IPS DF 4.7 (cell line): ENCODE data around the gene SLX9.

Experiments used
- DNase-seq: peaks from one replicate; pipeline ENCODE4 v3.0.0-alpha.2; 2013; ENCODE audit warnings: low spot score; ENCODE audit errors: extremely low read depth

SLX9 gene

DNA sequence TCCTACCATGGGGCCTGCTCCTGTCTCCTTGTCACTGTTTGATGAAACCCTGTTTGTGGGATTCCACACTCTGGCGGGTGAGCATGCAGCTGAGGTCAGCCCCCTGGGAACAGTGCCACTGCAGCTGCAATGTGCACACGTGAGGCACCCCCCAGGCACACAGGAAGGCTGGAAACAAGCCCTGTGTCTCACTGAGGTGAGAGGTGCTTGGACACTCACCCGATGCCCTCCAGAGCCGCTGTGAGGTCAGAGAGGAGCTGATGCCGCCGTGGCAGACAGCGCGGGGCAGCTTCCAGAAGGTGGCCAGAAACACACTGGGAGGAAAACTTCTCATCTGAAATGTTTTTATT lies 49.7 kb downstream of the SLX9 start:
- DNase-seq, result no peak

DNA sequence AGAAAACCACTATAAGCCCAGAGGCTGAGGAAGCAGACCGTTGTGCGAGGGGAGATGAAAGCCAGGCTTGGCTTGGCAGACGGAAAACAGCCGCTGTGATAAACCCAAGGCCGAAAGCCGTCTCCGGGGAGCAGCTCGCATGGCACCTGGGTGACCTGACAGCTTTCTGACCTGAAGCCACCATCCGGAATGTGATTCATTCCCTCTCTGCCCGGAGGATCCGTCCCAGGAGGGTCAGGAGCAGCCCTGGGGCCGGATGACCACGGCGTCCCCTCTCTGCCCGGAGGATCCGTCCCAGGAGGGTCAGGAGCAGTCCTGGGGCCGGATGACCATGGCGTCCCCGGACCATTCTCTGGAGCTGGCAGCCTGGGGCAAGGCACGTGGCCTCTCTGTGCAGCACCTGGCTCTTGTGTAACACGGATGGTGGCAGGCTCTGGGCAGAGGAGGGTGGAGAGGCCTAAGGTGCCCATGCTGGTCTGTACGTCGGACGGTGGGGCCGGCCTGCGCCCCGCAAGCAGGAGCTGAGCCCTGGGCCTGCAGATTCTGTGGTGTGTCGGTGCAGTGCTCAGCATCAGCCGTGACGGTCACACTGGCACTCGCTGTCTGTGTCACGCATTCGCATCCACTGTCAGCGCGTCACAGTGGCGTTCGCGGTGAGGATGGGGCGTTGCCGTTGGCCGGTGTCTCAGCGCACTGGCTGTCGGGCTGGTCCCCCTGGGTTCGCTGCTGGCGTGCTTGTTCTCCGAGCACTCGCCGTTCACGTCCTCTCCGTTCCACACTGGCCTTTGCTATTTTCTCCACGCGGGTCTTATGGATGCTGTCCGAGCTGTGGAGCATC lies 50.3 kb downstream of the SLX9 start:
- no peak for DNase-seq

DNA sequence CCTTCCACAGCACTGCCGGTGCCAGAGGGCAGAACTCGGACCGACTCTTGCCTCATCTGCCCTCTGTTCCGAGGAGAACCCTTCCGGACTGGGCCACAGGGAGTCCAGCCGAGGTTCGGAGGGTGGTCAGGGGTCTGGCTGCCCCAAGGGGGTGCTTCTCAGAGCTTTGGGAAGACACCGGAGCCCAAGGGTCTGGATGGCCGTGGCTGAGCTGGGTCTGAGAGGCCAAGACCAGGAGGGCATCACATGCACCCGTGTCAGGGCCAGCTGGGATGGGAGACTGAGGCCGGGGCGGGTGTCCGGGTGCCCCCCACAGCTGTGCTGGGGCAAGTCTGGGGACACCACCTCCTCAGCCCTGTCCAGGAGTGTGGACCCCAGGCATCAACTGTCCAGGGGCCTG lies 51.1 kb downstream of the SLX9 start:
- DNase-seq, result no peak

DNA sequence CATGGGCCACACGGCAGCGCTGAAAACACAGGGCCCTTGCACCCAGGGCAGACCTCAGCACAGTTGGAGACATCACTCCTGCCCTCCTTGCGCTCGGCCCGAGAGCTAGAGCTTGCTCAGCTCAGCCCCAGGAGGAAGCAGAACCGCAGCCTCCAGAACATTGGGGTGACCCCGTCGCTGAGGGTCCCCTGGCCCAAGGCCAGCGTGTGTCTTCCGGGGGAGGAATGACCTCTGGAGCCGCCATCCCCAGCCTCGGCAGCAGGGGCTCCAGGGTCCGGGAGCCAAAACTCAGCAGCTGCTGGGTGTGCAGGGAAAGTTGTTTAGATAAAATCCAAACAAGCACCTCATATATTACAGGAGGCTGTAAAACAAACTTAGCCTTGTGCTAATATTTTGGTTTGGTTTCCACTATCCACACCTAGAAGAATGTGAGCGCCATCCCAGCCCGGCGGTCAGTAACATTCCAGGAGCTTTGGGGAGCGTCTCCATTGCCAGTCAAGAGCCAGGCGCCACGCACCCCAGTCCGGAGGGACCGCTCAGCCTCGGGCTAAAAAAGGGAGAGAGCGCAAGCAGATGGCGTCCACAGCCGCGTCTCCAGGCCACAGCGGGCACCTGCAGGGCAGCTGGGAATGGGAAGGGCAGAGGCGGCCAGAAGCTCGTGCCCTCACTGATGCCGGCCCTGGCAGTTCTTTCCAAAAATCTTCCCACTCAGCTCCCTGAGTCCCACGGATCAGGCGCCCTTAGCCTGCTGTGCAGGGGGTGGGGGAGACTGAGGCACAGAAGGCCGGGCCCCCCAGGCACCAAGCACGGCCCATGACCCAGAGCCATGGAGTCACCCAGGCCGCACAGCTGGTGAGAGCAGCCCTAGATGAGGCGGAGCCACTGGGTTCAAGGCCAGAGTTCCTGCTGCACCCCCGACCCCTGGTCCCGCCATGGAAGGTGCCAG lies 52.0 kb downstream of the SLX9 start:
- DNase-seq, result no peak

DNA sequence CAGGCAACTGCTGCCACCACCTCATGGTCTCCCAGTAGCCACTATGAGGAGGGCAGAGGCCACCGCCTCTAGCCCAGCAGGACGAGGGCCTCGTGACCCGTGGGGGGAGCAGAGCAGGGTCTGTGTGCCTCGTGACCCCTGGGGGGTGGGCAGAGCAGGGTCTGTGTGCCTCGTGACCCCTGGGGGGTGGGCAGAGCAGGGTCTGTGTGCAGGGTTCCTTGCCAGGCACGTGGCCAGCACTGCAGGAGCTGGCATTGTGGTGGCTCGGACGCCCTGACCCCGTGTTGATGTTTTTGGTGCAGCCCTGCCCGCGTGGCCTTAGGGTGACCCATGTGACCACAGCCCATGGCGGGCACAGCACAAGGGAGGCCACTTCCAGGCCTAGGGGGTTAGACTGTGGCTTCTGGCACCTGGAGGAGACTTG lies 52.8 kb downstream of the SLX9 start:
- DNase-seq, result no peak

DNA sequence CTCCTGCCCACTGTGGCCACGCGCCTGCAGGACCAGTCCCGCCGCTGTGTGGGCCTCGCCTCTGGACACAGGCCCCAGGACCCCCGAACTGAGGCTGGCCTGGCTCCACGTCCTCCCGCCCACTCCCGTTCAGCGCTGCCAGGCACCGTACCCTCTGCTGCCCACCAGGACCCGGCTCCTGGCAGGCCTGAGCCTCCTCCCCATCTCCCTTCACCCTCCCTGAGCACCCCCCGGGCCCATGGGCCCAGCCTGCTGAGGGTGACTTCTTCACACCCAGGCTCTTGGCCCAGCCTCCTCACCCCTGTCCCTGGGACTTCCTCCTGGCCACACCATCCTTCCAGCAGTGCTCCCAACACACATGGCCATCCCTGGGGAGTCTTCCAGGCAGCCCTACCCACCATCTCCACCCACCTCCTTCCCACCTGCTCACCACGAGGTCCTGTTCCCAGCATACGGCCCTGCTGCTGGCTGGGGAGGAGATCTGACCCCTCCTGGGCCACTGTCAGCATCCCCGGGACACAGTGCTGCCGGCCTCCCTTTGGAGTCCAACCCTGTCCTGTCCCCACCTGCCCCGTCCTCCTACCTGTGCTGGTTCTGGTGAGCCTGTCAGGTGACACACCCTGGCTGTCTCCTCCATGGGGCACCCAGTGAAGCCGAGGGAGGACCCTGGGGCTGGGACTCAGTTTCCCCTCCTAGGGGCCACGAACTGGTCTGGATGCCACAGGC lies 53.7 kb downstream of the SLX9 start:
- no peak for DNase-seq

DNA sequence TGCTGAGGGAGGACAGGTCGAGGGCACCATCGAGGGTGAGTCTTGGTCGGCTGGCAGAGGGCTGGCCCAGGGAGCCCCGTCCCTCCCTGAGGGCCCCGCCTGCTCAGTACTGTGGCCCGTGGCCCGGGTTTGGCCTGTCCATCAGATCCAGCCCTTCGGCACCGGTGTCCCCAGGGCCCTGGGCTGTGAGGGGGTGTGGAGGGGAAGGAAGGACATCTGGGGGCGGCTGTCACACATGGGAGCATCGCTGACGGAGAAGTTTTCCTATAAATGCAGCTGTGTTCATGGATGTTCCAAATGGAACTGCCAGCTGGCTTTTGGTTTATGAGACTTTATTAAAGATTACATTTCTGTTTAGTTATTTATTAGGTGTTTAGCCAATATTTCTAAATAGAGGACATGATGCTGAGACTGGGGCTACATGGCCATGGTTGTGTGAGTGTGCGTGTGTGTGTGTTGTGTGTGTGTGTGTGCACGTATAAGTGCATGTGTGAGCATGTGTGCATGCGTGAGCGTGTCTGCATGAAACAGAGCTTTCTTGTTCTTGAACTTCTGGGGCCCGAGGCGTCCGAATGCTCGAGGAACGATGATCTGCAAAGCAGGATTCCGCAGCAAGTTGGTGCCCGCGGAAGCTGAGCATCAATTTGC lies 54.3 kb downstream of the SLX9 start:
- DNase-seq, result no peak

DNA sequence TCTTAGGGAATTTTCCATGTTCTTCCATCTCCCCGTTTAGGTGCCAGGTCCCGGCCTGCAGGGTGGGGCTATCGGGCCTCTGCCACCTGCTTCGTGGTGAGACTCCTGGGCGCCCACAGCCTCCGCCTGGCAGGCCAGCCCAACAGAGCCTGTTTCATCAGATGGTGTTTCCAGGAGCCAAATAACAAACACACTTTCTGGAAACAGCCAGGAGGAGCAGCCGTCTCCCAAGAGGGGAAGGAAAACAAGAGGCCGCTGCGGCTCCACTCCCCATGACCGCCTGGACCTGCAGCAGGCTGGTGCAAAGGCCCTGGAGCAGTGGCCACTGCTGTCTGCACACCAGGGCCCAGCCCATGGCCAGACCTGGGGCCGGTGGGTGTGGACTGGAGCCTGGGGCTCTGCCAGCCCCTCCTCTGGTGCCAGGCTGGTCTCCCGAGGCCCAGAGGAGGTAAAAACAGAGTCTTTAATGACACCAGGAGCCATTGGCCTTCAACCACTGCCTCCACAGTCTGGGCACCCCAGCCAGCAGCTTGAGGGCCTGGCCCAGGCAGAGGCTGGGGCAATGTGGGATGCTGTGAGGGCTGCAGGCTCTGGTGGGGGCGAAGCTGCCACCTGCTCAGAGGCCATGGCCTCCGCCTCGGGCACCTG lies 55.0 kb downstream of the SLX9 start:
- no peak for DNase-seq

DNA sequence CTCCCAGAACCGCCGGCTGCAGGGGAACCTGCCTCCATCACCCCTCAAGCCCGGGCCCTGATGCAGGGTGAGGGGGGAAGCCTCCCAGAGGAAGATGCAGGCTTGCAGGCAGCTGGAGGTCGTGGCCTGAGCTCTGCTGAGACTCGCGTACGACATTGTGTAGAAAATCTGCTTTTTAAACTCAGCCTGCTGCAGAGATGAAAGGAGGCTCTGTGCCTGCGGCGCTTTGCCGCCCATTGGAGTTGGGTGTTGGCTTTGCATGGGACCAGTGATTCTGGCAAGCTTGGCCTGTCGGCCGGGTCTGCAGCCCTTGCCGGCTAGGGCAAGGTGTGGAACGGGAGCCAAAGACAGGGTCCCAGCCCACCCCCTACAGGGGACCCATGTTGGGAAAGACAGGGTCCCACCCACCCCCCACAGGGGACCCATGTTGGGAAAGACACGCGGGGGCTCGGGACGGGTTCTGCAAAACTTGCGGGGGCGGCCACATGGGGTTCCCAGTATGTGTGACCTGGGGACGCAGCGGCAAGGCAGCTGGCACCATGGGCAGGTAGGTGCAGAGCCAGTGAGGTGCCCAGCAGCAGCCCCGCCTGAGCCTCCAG lies 55.6 kb downstream of the SLX9 start:
- DNase-seq, result no peak

DNA sequence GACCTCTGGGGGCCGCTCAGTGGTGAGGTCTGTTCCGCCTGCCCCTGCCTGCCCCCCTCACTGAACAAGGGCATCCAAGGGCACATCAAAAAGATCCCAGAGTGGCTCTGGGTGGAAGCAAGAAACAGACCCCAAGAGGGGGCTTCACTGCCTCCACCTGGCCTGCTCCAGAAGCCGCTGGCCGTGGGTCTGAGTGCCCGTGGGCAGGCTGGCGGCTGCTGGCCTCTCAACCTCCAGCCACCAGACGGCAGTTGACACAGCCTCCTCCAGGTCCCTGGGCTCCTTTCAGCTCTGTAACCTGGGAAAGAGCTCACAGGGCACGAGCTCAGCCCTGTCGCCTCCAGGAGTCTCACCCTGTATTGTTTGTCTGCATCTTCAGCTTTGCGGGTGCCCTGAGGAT lies 56.3 kb downstream of the SLX9 start:
- DNase-seq, result no peak

DNA sequence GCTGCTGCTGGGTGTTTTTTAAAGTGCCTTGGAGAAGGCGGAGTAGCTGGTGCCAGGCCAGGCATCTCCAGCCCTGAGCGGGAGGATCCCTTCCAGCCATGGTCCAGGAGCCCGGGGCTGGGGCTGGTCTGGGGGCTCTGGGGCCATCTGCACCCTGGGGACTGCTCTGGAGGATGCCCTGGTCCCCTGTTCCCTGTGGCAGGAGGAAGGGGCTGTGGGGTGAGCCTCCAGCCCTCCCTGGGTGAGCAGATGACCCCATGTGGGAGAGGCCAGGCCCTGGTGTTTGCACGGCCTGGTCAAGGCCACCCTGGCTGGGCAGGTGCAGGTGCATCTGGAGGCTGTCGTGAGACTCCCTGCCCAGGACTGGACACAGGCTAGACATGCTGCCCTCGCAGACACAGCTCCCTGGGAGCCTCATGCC lies 56.7 kb downstream of the SLX9 start:
- DNase-seq, result no peak

DNA sequence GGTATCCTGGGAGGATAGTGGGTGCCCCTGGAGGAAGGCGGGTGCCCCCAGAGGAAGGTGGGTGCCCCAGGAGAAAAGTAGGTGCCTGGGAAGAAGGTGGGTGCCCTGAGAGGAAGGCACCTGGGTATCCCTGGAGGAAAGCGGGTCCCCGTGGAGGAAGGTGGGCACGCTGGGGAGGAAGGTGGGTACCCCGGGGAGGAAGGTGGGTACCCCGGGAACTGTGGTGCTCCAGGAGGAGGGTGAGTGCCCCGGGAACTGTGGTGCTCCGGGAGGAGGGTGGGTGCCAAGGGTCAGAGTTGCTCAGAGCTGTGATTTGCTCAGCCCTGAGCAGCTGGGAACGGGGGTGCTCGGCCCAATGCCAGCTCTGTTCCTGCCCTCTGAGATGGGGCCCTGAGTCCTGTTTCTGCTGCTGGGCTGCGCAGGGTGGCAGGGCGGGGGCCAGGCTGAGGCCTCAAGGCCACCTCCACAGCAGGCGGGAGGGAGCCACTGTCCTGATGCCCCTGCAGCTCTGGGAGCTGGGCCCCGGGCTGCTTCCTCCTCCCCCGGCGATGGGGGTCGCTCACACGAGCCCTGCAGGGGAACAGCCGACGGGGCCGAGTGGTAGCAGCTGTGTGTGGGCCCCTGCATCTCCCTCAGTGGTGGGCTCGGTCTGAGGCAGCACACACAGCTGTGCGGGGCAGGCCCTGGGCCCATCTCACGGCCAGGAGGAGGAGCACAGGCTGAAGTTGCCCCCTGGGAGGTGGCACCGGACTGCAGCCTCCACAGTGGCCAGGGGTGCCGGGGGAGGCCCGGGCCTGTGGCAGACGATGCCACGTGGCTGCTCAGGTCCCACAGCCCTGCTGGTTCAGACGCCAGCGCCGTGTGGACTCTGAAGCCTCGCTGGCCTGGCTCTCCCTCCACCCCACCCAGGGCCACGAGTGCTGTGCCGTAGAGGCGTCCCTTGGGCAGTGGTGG lies 57.4 kb downstream of the SLX9 start:
- no peak for DNase-seq

DNA sequence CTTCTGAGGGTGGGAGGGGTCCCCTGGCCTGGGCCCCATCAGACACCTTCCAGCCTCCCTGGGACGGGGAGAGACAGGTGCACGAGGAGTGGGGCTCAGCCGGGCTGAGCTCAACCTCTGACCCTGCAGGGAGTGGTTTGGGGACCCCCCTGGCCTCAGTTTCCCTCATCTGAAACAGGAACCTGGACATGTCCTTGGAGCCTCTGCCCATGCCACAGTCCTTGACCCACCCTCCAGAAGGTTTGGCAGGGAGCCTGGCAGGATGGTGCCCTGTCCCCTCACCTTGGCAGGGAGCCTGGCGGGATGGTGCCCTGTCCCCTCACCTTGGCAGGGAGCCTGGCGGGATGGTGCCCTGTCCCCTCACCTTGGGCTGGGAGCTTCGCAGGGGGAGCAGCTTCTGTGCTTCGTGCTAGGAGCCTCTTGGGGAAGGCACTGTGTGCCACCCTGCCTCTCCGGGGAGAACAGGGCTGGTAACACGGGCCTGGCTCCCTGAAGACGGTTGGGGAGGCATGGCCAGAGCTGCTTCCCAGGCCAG lies 58.3 kb downstream of the SLX9 start:
- no peak for DNase-seq

DNA sequence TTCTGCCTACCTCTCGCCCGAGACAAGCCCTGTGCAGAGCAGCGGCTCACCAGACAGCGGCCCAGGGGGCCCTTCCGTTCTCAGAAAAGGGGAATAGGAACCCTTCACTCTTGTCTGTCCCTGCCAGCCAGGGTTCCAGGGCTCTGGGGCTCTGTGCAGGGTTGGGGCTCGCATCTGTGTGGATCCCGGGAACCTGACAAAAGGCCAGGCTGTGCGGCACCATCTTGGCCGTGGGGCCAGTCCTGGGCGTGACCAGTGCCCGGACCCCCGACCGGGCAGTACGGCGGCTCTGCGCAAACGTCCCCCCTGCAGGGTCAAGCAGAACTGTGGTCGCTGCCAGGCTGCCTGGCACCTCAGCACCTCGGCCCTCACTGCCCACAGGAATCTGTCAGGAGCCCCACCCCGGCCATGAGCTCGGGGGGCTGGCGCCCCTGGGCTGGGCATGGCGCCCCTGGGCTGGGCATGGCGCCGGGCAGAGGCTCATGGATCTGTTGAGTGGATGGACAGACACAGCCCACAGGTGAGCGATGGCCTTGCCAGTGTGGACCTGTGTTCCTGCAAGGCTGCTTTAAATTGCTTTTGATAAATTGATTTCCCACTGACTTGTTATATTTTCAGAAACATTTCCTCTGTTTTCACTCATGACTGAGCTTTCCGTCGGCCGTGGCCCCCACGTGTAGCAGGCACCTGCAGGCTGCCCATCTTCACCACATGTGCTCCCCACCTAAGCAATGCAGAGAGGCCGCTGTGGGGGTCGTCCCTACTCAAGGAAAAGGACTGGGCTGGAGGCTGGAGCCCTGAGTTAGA lies 59.0 kb downstream of the SLX9 start:
- DNase-seq, result no peak

DNA sequence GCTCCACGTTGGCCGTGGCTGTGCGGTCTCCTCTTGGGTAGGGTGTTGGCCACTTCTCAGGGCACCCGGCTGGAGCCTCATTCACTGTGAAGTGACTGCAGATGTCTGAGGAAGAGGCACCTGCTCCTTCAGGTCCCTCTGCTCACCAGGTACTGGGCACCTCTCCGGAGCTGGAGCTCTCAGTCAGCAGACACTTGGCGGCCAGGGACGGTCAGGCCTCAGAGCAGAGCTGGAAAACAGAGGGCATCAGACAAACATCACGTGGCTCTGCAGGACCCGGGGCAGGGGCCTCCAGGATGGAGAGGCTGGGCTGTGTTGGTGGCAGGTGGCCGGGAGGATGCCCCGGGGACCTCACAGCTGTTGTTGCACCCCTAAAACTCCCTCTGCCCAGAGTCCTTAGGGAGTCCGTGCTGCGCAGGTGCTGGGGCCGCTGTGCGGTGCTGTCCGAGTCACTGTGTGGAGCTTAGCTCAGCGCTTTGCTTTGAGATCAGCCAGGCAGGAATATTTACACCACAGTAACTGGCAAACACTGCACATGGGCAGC lies 59.7 kb downstream of the SLX9 start:
- no peak for DNase-seq

DNA sequence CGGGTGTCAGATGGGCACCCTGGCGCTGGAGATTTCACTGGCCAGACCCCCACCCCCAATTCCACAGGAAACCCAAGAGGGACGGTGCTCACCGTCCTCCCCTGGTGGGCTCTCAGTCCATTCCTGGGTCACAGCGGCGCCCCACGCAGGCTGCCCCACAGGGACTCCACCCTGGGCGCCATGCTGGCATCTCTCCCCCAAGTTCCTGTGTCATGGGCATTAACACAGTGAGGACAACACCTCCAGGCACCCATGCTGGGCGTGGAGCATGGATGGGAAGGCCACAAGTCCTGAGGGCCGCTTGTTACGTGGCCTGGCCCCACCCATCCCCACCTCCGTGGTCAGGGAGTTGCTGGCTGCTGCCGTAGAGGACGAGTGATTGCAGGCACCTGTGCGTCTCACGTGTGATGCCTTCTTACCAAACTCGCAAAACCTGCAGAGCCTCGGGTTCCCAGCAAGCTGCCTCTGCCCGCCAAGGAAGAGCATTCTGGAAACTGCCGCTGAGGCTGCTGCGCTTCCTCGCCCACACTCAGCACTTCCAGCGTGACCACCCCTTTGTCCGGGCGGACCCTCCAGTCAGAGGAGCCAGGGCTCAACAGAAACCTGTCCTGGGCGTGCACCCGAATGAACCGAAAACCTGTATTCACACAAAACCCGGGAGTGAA lies 60.3 kb downstream of the SLX9 start:
- no peak for DNase-seq

DNA sequence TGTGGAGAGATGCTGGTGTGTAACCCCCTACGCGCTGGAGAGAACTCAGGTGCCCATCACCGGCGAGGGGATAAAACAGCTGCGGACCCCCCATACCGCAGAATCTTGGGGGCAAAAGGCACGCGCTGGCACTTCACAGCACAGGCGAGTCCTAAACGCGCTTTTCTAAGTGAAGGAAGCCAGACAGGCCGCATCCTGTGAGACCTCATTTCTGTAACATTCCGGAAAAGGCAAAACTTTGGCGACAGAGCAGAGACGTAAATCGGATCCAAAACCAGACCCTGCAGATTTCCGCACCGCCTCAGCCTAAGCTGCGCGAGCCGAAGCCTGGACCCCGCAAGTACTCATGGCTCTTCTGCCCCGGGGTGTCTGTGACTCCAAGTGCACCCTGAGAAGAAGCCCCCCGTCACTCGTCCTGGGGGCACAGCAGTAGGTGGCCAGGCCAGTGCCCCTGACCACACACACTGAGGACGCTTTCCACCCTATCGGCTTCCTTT lies 60.9 kb downstream of the SLX9 start:
- DNase-seq, result no peak
